CD4-positive, alpha-beta T cell treated with Interleukin-4 for 1 hour (primary cell): ENCODE measurements around the gene PC.

Experiments
- DNase-seq, 2 donors: peaks; one replicate each; pipeline ENCODE4 v3.0.0-alpha.2; 2020 to 2022

PC gene

DNA sequence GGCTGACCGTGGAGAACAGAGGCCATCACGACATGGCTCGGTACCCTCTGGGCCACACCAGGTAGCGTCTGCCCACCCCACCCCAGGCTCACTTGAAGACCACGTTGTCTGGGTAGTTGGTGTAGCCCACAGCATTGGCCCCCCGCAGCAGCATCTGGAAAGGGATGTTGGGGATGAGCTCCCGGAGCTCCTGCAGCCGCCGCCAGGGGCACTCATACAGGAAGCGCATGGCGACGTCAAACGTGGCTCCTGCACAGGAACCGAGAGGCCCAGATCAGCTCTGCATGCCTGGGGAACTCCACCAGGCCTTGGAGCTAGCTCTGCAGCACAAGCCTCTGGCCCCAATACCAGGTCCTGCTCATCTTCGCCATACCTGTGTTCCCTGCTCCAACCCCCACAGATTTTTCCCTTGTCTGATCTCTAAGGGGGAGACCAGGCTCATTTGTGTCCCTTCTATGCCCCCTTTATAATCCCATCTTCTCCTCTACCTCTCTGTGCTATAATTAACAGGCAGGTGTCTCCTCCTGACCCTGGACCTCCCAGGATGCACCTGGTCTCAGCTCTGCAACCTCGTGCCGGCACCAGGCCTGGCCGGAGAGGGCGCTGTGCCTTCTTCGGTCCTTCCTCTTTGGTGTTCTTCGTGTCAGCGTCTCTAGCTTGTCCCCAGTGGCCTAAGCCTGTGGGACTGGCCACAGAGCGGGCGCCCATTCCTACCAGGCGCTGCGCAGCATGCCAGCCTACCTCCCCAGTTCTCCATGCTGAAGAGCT is 106.3 kb downstream of the PC start:
- peak in 1 of 2 donors; percentile 29 for DNase-seq

DNA sequence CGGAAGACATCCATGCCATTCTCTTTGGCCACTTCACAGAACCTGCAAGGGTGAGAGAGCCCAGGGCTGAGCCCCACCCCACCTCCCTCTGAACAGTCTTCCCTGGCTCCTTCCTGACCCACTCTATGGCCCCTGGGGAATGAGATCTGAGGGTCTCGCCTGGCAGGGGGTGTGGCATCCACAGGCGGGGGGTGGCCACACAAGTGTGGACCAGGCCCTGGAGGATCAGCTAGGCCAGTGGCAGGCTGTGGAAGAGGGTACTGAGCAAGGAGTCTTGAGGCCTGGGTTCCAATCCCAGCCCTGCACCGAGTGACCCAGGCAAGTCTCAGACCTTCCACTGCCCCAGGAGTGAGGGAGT is 107.0 kb downstream of the PC start:
- no peak for DNase-seq

DNA sequence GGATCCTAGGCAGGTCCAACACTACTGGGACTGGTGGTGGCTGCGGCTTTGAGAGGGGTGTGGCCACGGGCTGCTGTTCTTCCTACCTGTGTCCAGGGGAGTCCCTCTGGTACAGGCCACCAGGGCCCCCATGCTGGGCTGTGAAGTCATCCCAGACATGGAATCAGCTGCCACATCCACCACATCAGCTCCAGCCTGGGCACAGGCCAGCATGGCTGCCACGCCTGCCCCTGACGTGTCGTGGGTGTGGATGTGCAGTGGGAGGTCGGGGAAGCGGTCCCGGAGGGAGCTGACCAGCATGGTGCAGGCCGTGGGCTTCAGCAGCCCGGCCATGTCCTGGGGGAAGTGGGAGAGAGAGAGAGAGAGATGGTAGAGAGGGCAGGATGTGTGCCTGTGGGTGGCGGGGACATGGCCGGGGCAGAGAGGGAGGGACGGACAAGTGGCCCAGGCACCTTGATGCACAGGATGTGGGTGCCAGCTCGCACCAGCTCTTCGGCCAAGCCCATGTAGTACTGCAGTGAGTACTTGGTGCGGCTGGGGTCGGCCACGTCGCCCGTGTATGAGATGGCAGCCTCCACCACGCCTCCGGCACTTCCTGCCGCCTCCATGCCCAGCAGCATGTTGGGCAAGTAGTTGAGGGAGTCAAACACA is 107.5 kb downstream of the PC start:
- DNase-seq: no peak

GRCh38 chr11:66850235-66850587 is 108.0 kb downstream of the PC start:
- no peak for DNase-seq

- no peak for DNase-seq
Observed at GRCh38 chr11:66849501-66850234, 108.5 kb downstream of the PC start.

DNA sequence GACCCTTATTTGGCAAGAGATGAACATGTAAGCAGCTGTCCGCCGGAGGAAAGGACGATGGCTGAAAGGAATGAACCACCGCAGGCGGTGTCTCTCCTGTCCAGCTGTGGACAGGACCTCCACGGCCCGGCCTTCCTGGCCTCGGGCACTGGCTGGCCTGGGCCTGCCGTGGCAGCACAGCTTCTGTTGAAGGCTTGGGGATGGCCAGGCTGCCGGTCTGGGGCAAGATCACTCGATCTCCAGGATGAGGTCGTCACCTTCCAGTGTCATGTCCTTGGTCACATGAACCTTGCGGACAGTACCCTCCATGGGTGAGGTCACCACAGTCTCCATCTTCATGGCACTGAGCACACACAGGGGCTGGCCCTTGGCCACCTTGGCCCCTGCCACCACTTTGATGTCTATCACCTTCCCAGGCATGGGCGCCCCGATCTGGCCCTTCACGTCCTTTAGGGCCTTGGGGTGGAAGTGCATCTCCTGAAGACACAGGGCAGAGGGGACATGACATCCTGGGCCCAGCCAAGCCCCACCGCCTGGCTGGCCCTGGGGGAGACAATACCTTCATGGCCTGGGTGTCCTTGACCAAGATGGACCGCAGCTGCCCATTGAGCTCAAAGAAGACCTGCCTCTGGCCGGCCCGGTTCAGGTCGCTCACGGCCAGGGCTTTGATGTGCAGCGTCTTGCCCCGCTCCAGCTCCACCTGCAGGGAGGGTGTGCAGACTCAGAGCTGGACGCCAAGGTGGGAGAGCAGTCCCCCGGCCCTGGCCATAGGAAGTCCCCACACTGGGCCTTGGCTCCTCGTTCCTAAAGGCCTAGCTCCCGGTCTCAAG is 109.3 kb downstream of the PC start:
- no peak for DNase-seq

- no peak for DNase-seq
Observed at GRCh38 chr11:66847461-66848232, 110.5 kb downstream of the PC start.

DNA sequence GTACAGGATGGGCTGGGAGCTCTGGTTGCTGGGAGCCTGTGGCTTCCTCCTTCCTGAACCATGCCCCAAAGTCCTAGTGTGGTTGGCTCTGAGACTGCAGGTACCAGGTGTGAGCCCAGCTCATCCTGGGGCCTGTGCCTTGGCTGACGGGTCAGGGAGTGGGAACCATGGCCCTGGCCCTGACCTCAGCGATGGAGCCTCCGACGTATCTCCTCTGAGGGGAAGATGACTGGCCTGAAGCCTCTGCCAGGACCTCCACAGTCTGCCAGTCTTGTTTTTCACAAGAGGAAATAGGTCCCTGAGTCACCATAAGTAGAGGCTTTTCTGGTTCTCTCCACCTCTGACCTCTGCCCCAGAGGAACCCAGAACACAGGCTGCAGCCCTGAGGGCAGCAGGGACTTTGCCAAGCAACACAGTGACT is 111.5 kb downstream of the PC start:
- no peak for DNase-seq

GRCh38 chr11:66845876-66846212 is 112.3 kb downstream of the PC start:
- no peak for DNase-seq

DNA sequence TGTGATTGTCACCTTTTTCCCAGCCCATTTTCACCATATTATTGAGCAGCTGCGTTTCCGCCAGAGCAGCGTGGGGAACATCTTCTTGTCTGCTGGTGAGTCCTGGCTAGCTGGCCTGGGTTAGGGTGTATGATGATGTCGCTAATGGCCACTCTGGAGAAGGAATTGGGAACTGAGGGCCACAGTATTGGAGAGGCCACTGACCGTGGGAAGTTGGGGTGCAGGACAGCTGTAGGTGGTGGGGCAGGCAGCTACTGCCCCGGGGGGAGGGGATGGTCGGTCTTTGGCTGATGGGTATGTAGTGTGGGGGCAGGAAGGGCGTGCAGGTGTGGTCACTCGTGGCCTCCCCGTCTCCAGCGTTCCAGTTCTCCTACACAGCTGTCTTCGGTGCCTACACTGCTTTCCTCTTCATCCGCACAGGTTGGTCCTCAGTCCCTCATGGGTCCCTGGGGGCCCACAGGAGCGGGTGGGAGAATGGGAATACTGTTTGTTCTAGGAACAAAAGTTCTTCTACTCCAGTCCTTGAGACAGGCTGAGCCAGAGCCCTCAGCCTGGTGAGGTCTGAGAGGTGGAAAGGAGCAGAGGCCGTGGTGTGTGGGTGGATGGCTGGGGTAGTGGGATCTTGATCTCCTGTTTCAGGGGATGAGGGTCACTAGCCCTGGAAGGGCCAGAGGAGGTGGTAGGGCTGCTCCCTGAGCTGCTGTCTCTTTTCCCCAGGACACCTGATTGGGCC is 112.9 kb downstream of the PC start:
- DNase-seq: no peak

DNA sequence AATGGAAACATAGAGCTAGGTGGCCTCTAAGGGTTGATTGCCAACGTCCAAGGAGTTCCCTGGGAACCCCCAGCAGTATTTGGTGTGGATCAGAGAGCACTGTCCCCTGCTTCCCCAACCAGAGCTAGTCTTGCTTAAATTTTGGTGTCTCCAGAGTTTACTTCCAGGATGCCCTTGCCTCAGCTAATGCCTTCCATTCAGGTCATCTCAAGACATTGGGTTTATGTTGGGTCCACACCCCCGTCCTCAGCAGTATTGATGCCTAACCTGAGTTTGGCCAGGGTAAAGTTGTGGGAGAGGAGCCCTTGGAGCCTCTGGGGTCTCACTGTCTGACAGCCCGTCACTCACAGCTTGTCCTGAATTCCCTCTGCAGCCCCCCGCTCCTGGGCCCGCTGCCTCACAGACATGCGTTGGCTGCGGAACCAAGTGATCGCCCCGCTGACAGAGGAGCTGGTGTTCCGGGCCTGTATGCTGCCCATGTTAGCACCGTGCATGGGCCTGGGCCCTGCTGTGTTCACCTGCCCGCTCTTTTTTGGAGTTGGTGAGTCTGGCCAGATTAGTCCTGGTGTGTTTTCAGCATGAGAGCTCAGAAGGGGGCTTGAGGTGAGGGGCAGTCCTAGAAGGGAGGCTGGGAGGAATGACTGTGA is 113.6 kb downstream of the PC start:
- no peak for DNase-seq

DNA sequence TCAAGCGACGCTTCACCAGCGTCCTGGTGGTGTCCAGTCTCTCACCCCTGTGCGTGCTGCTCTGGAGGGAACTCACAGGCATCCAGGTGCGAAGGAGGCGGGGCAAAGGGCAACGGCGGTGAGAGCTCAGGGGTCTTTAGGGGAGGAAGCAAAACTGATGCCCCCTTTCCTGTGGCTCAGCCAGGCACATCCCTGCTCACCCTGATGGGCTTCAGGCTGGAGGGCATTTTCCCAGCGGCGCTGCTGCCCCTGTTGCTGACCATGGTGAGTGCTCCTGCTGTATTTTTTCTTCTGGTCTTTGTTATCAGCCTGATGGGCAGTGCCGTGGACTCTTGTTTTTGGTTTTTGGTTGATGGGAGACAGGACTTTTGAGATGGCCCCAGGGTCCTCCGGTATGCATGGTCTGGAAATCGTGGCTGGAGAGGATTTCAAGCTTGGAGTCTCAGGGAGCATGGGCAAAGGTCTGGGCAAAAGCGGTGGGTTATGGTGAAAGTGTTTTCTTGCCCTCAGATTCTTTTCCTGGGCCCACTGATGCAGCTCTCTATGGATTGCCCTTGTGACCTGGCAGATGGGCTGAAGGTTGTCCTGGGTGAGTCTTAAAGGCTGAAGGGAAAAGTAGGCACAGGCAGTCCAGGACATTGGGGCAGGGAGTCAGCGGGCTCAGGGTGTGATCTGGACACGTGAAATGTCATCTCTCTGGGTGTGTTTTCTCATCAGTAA is 114.2 kb downstream of the PC start:
- DNase-seq: no peak

- DNase-seq: peak; percentile 91 to 92
Observed at GRCh38 chr11:66842896-66843775, 115.0 kb downstream of the PC start, which contains the start of gene RCE1. RCE1 (plus strand) TSS chr11:66843441; CDS start chr11:66843456, 15 bp downstream.

- DNase-seq: no peak
Observed at GRCh38 chr11:66842501-66842895, 115.7 kb downstream of the PC start.

- DNase-seq: no peak
Observed at GRCh38 chr11:66841861-66842260, 116.3 kb downstream of the PC start.

DNA sequence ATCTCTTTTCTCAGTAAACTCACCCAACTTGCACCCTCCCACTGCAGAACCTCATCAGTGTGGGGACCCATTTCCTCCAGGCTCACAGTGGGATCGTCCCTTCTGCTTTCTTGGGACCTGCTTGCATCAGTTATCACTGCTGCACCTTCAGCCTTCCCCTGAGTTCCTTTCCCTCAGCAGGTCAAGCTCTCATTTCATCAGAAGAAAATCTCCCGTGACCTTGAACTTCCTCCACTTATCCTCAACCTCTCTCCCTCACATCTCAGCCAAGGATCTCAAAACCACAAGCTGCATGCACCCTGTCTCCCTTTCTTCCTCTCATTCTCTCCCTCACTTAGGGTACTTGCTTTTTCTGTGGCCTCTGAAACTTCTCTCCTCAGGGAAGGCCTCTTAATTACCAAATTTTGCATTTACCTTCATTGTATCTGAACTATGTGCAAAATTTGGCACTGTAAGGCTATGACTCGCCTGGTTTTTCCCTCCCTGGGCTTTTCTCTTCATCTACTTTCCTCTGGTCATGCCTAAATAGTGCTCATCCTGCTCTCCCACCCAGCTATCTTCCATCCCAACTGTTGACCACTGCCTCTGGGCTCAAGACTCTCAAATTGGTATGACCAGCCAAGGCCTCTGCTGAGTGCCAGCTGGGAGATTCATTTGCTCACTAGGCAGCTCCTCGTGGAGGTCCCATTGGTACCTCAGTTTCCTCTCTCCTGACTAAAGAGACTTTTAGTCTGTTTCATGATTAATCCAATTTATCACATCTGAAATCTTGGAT is 117.7 kb downstream of the PC start:
- DNase-seq: no peak

DNA sequence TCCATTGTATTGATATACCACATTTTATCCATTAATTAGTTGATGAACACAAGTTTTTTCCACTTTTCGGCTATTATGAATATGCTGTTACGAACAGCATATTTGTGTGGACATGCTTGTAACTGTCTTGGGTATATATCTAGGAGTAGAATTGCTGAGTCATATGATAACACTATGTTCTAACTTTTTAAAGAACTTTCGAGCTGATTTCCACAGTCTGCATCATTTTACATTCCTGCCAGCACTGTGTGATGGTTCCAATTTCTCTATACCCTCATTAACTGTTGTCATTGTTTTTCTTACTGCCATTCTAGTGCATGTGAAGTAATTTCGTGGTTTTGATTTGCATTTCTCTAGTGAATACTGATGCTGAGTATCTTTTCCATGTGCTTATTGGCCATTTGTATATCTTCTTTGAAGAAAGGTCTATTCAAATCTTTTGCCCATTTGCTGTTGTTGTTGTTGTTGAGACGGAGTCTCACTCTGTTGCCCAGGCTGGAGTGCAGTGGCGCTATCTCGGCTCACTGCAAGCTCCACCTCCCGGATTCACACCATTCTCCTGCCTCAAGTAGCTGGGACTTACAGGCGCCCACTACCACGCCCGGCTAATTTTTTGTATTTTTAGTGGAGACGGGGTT is 122.3 kb downstream of the PC start:
- no peak for DNase-seq

DNA sequence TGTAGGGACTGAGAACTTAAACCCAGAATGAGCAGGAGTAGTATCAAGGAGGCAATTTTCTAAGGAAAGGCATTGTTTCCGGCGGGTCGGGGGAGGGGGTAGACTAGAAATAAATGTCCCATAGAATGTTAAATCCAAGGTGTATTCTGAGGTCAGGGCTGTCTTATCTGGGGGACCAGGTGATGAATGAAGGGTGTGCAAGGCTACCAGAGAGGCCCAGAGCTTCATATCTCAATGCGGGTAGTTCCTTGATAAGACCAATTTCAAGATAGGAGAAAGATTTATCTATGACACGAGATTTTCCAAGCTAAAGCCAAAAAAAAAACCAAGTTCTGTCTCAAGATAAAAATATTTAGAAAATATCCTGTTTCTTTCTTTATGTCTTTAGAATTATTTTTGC is 123.2 kb downstream of the PC start:
- DNase-seq: no peak
